ENCODE measurements around the gene SMDT1.

DNA sequence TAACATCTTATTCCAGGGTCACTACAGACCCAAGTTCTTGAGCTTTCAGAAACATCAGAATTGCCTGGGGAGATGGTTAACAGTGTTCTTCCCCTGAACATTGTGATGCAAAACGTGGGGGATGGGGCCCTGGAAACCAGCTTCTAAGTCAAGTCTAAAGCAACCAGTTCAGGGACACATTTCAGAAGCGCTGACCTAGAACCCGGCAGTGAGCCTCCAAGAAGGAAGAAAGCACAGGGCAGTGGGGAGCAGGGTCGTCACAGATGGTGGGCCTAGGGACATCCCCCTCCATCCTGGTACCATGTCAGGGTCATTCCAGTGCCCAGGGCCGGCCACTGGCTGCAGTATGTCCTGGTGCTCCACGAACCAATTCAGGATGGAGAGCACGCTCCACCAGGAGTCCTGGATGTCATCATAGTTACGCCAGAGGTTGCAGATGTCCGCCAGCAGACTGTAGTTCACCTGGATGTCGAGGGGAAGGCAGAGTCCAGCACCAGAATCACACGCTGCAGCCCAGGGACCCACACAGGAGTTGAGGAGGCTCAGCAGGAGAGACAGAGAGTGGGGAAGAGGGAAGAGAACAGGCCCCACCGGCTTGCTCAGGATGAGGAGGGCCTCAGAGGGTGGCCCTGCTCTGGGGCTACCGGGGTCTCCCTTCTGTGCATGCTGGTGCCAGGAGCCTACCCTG lies 13.9 kb upstream of the SMDT1 start:
- TF ChIP-seq CTCF (IDR thresholded peaks at IDR 0.05) (no peak), POLR2A (IDR thresholded peaks at IDR 0.05) (no peak)

Measured in tibial nerve (tissue), 3 donors.